NB4 (cell line): Measurements from ENCODE around the gene TSPAN6.

Experiments
- DNase-seq: peaks from one replicate; pipeline ENCODE4 v3.0.0; 2010; ENCODE audit warnings: low read depth
- H3K4me3 ChIP-seq: one replicate; pipeline ENCODE4 v1.5.1; 2011; ENCODE audit warnings: mild to moderate bottlenecking, low read depth, low read length, moderate library complexity
- CTCF ChIP-seq: IDR thresholded peaks from one replicate; pipeline ENCODE4 v1.5.1; 2012; ENCODE audit warnings: low read depth, low read length
- MYC ChIP-seq: IDR thresholded peaks from 2 replicates; pipeline ENCODE4 v1.6.1; 2011; ENCODE audit warnings: low read depth, low read length
- POLR2A ChIP-seq: IDR thresholded peaks from 2 replicates; pipeline ENCODE4 v1.6.1; 2011; ENCODE audit warnings: mild to moderate bottlenecking; ENCODE audit not compliant: insufficient read length; ENCODE audit errors: extremely low read depth
- TF ChIP-seq, protein P1 (sequence below): IDR thresholded peaks from 2 replicates; pipeline ENCODE4 v1.6.1; 2011; ENCODE audit warnings: low read depth, low read length

The TSPAN6 gene

DNA sequence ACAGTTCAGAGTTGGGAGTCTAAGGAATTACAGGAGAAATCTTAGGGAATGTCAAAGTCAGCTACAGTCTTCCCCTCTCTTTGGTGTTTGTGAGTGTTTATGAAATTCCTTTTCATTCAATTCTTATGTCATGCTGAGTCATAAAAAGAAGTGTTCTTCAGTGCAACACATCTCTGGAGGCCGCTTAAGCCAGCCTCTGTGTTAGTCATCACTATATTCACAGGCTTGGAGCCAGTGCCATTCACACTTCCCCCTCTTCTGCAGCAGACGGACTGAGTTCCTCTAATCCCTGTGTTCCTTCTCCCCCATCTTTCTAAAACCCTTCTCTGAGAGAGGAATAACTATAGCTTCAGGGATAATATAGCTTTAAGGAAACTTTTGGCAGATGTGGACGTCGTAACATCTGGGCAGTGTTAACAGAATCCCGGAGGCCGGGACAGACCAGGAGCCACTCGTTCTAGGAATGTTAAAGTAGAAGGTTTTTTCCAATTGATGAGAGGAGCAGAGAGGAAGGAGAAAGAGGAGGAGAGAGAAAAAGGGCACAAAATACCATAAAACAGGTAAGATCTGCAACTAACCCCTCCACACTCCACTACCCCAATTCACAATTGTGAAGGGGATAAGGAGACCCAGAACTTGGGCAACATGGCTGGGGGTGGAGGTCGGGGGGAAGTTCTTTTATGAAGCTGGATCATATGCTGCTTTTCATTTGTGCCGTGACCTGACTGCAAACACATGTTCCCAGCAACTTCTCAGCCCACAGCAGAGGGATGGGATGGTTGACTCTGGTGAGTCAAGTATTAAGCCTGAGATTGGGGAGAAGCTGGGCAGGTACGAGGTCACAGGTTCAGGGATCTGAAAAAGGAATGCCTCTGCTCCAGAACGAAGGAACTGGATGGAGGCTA lies 7.6 kb upstream of the TSPAN6 start, which contains the start of gene SRPX2:
TSS of gene SRPX2 (plus strand) at position 244 of the 905 bp plus-strand sequence. CDS start 2,124 bp downstream, outside the sequence.
- TF ChIP-seq CTCF = no peak
- DNase-seq = peak; percentile 52
- H3K4me3 ChIP-seq = no peak within 1 kb of the TSS

DNA sequence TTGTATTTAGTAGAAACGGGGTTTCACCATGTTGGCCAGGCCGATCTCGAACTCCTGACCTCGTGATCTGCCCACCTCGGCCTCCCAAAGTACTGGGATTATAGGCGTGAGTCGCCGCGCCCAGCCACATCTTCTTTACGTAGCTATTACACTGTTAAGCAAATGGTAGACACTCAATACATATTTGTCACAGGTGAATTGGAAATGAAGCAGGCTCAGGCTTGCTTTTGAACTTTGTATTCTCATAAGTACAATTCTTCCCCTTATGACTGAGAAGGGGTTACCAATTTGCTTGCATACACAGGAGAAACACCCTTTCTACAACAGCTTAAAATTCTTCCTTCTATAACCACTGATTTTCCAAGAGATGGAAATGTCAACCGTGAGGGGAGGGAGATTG lies 6.6 kb upstream of the TSPAN6 start:
- TF ChIP-seq, protein P1, sequence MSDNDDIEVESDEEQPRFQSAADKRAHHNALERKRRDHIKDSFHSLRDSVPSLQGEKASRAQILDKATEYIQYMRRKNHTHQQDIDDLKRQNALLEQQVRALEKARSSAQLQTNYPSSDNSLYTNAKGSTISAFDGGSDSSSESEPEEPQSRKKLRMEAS = no peak
- TF ChIP-seq MYC (no peak), CTCF (no peak), POLR2A (no peak)
- DNase-seq = no peak
- H3K4me3 ChIP-seq = no peak overlapping the region

DNA sequence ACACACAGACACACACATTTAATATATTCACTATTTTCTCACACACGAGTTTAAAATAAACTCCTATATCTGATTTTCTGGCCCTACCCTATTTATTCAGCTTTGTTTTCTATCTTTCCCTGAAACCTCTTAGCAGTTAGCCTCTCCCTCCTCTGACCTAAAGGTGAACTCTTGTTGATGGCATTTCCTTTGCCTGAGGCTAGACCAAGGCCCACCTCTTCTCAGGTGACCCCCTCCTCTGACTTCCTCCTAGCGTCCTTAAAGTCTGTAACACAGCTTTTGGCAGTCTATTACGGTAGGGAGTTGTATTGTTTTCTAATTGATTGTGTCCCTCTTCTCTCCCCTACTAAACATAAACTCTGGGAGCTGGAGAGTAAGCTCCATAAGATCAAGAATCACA lies 5.7 kb upstream of the TSPAN6 start:
- TF ChIP-seq CTCF = no peak
- no peak for TF ChIP-seq MYC
- TF ChIP-seq, protein P1 = no peak
- TF ChIP-seq POLR2A = no peak
- DNase-seq = no peak
- no peak overlapping the region for H3K4me3 ChIP-seq

DNA sequence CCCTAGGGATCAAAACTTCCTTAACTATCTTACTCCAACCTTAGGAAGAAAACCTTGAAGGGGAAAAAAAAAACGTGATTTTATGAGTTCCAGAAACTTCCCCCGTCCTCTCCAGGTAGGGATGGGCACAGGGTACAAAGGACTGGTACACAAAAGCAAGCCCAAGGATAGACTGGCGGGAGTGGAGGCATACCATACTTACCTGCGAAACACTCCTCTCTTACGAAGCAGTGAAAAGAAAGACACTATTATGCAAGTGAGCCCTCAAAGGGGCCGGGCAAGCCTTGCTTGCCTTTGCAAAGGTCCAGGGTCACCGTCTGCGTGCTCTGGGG lies 651 bp downstream of the TSPAN6 start:
- no peak overlapping the region for H3K4me3 ChIP-seq
- TF ChIP-seq, protein P1 = no peak
- TF ChIP-seq CTCF = no peak
- TF ChIP-seq POLR2A = no peak
- no peak for TF ChIP-seq MYC
- no peak for DNase-seq

DNA sequence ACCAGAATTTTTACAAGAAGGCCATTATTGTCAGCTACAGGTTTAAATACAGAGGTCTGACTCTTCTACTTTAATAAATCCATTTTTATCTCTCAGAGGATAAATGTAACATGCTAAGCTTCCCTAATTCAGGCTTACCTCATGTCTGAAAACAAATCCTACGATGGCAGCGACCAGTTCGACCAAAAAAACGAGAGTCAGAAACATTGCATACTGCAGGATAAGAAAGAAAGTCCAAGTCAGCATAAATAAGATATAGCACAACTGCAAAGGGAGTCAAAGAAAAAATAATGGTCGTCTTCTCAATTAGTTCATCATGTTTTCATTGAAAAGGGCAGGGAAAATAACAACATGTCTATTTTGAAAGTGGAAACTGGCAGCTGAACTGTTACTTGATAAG lies 1.6 kb downstream of the TSPAN6 start:
- DNase-seq = no peak
- no peak overlapping the region for H3K4me3 ChIP-seq

More for the DNA sequence above, 1.6 kb downstream of the TSPAN6 start:
- TF ChIP-seq POLR2A = no peak
- TF ChIP-seq, protein P1 = no peak
- TF ChIP-seq MYC = no peak
- no peak for TF ChIP-seq CTCF
